ENCODE data around the gene FAM131C.

FAM131C gene

DNA sequence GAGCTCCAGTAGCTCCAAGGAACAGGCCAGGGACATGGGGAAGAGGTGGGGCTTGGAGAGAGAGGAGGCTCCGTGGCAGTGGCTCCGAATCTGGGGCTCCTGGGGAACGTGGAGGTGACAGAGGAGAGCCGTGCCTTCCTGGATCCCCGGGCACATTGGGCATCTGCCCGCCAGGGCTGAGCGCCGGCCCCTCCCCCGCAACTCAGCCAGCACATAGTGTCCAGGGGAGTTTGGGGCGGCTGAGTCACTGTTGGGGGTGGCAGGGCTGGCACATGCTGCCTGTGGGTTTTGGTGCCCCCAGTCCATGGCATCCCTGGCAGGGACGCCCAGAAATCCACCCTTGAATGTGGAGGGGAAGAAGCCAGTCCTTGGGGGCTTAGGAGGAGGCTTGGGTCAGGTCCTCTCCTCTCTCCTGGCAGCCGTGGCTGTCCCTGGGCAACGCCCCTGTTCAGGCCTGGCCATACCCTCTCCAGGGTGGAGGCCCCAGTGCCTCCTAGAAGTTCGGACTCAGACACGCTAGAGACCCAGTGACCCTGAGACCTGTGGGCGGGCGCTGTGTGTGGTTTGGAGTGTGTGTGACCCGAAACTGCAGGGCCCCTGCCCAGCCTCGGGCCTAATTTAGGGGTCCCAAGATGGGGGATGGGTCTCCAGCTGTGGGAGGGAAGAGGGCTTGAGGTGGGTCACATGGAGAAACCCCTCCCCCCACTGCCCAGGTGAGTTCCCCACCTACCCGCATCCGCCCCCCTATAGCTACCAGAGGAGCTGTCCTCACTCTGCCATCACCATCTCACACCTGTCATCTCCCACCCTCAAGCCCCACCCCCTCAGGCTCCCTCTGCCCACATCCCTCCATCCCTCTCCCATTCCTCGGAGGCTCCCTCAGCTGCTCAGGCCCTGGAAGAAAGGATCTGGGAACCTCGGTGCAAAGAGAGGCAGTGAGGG lies 57.2 kb downstream of the FAM131C start:
- no peak for DNase-seq (ENCODE audit: low spot score)

DNA sequence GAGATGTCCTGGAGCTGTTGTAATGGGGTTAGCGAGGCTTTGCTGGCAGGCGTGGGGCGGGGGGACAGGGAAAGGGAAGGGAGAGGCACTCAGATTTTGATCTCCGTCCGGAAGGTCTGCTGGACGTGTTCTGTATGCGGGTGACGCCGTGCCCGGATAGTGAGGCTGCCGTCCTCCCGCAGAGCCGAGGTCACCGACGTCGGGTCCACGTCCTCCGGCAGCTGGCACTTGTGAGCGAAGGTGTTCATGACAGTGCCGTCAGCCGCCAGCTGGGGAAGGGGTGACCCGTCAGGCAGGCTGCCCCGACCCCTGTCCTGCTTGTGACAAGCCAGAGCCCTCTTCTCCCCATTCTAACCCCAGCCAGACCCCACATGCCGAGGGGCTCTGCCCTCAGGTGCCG lies 58.0 kb downstream of the FAM131C start:
- DNase-seq (ENCODE audit: low spot score) = no peak

DNA sequence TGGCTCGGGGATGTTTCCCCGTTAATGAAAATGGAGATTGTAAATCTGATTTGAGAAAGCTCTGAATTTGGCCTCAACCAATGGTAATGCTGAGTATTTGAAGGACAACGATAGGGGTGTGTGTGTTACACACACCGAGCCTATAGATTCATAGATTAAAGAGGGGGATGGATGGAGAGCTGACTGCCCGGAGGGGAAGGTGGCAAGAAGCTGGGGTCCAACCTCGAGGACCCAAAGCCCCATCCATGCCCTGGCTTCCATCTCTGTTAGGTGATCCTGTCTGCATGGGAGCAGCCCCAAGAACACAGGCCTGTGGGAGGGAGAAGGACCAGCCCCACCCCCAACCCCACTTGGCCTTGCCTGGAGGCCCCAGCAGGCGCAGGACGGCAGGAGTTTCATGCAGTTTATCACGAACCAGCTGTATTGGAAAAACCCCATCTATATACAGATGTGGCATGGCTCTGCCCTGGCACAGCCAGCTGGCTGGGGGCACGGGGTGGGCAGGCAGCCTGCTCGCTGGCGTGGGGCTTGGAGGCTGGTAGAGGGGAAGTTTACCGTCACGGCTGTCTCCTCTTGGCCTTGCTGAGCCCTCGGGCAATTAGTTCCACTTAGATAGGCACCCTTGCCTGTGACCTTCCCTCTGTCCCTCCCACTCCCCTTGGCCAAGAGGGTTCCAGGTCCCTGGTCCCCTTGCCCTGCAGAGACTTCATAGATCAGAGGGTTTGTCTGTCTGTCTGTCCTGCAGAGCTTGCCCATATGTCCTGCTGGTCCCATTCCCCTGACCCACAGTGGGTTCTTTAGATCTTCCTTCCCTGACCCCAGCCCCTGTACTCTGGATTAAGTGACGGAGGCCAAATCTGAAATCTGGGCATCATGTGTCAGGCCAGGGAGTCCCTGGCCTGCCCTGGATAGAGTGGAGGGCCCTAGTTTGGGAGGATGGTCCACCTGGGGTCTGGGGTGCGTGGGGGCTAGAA lies 58.7 kb downstream of the FAM131C start:
- DNase-seq (ENCODE audit: low spot score) = no peak

- no peak for DNase-seq (ENCODE audit: low spot score)
These were observed 59.6 kb downstream of the FAM131C start for GRCh38 chr1:16013908-16014258.

DNA sequence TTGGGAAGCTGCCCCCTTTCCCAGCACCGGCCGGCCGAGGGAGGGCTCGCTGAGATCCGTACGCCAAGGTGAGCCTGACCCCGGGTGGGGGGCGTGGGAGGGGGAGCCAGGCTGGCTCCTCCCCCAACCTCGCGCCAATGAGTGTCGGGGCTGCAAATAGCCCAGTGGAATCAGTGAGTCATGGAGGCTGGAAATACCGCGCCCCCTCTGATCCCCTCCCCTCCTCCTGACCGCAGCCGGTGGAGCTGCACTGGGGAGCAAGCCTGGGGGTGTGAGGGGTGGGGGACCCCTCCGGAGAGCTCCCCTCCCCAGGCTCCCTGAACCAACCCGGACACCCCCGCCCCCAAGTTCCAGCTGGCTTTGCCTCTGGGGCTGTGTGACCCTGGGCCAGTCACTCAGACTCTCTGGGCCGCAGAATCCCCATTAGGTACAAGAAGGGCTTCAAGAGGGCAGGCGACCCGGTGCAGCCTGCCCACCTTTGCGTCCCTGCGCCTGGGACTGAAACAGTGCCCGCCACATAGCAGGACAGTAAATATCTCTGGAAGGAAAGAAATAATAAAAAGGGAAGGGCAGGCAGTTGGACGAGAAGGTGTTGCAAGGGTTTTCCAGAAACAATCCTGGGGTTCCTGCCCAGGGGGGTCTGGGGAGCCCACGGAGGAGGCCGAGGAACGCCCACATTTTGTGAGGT lies 60.1 kb downstream of the FAM131C start:
- DNase-seq (ENCODE audit: low spot score) = peak; percentile 47

- peak; percentile 55 for DNase-seq (ENCODE audit: low spot score)
These were observed 60.7 kb downstream of the FAM131C start for GRCh38 chr1:16012590-16013219.

GRCh38 chr1:16011936-16012589 lies 61.4 kb downstream of the FAM131C start:
- no peak for DNase-seq (ENCODE audit: low spot score)

GRCh38 chr1:16010837-16011236 lies 62.6 kb downstream of the FAM131C start:
- DNase-seq (ENCODE audit: low spot score) = no peak

DNA sequence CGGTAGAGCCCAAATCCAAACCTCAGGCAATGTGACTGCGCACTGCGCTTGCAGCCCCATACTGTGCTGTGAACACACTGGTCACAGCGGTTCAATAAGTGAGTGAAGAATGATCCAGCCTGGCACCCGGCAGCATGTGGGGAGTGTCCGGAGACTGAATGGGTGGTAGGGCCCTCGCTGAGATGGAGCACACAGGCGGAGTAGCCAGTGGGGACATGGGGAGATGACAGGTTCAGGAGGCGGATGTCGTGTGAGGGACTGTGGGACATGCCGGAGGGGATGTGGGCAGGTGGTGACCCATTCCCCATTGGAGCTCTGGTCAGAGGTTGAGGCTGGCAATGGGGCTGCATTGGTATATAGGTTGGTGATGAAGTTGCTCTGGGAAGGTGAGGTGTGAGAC lies 63.8 kb downstream of the FAM131C start:
- no peak for DNase-seq (ENCODE audit: low spot score)

DNA sequence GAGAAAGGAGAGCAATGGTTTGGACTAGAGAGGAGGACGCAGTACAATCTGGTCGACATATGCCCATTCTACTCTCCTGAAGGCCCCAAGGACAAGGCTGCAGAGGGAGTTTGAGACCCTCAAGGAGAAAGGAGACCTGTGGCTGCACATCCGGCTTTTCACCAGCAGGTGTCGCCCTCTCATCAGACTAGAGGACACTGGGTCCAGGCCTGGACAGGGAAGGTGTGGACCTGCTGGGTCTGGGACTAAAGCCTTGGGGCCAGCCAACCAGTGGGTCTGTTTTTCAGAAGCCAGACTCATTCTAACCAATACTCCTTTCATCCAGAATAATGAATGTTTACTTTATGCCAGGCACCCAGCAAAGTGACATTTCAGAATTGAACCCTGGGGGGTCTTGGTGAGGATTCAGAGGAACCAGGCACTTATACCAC lies 64.4 kb downstream of the FAM131C start:
- peak; percentile 73 for DNase-seq (ENCODE audit: low spot score)

Data from kidney tubule cell (primary cell).